Inflammatory macrophage treated with lipopolysaccharide for 4 hours (primary cell): ENCODE data around the gene PA2G4.
A peak's percentile ranks its signal among the peaks of the same experiment; 100 is the strongest.

Experiments
- DNase-seq: peaks from one replicate; pipeline ENCODE4 v3.0.0-alpha.2; 2020

Gene PA2G4

DNA sequence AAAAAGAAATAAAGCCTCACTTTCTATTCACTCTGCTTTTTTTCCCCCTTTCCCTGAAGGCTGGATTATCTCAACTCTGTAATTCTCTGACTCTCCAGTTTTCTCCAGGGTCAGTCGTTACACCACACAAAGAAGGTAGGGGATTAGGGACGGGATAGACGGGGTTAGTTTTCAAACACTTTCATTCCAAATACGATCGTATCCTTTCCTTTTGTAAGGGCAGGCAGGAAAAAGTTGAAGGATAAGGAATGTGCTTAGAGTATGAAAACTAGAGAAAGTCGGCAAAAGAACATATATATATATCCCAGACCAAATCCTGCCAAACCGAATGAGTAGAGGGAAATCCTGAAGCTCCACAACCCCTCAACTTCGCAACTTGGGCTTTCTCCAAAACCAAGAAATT, 23.1 kb downstream of the PA2G4 start:
- no peak for DNase-seq

DNA sequence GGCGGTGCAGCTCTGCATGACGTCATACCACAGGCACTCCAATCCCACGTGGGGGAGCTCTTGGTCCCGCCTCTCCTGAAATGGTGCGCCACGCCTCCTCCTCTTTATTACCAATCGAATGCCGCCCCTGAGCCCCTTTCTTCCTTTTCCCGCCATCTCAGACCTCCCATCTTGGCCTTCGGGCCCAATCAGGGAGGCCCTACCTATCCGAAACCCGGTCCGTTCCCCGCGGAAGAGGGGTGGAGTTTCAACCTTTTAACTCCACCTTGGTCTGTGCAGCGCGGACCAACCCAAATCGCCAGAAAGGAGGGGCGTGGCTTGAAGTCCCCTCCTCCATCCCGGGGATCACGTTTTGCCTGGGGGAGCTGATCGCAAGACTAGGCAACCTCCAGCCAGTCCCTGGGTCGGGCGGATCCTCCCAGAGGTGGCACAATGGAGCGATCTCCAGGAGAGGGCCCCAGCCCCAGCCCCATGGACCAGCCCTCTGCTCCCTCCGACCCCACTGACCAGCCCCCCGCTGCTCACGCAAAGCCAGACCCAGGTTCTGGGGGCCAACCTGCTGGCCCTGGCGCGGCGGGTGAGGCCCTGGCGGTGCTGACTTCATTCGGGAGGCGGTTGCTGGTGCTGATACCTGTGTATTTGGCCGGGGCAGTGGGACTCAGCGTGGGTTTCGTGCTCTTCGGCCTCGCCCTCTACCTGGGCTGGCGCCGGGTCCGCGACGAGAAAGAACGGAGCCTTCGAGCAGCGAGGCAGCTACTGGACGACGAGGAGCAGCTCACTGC, 23.7 kb downstream of the PA2G4 start, which contains the start of gene ESYT1:
Gene ESYT1, plus strand, starts transcription at position 380 of the 782 bp plus-strand sequence. Its CDS starts 53 bp downstream, at position 433.
- peak; percentile 100 for DNase-seq

DNA sequence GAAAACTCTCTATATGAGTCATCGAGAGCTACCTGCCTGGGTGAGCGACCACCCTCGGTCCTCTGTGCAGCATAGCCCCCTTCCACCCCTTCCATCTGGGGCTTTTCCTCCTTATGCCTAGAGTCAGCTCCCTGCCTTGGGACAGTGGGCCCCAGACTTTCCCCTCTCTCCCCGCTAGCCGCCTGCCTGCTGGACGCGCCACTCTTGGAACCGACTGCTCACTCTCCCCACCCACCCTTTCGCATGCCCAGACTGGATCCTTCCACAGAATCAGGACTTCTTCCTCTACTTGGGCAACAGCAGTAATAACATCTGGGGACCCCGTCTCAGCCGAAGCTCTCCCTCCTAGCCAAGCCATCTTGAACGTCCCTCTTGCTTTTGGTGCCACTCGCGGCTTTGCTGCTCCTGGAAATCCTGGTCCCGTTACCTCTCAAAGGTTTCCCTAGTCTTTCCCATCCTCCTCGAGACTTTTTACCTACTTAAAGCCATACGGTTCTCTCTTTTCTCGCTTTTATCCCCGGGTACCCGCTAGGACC, 24.4 kb downstream of the PA2G4 start:
- peak; percentile 17 for DNase-seq

DNA sequence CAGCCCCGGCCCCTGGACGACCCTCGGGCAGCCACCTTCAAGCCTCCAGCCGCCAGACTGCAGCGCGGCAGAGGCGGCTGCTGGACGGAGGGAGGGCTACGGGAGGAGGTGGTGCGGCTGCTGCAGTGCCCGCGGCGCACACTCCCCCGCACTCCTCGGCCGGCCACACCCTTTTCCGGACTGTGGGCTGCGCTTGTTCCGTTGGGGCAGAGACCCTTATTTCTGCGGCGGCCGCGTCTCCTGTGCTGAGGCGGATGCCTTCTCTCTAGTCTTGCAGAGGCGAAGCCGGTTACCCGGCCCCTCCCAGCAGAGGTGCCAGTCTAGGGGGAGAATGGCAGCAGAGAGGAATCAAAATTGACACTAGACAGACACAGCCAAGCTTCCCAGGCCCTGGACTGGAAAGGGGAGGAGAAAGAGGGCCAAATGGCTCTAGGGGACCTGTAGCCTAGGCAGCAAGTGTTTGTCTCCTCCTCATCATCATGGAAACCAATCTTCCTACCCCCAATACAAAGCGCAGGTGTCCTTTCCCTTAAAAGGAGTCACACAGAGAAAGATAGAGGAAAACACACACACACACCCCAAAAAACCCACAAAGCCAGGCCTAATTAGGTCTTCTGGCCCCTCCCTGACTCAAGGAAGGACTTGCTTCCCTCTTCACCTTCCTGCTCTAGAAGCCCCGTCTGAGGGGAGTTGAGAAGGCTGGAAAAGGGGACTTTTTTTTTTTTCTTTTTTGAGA, 25.0 kb downstream of the PA2G4 start:
- peak; percentile 51 for DNase-seq

DNA sequence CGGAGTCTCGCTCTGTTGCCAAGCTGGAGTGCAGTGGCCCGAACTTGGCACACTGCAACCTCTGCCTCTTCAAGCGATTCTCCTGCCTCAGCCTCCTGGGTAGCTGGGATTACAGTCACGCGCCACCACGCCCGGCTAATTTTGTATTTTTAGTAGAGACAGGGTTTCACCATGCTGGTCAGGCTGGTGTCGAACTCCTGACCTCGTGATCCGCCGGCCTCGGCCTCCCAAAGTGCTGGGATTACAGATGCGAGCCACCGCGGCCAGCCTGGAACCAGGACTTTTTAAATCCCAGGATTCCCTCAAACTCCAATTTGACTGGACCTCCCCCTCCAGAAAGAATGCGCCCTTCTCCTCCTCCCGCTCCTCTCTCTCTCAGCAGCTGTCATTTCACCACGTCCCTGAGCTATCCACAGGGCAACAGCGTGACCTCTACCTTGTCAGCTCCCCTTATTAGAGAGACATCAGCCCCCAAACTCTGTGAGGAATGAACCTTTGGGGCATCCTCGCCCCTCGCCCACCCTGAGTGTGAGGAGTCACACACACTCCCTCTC, 25.7 kb downstream of the PA2G4 start:
- no peak for DNase-seq

DNA sequence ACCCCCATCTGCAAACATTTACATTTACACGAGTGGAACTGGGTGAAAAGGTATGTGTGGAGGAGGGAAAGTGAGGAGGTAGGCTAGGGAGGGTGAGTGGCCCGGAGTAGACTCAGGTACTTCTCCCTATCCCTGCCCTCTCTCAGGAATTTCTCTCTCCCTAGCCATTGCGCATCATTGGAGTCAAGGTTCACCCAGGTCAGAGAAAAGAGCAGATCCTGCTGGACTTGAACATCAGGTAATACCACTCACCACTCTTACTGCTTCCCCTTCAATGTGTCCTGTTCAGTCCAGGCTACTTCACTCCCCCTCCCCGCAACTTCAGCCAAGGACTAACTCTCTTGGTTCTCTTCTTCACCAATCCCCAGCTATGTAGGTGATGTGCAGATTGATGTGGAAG, 26.5 kb downstream of the PA2G4 start:
- DNase-seq = no peak

DNA sequence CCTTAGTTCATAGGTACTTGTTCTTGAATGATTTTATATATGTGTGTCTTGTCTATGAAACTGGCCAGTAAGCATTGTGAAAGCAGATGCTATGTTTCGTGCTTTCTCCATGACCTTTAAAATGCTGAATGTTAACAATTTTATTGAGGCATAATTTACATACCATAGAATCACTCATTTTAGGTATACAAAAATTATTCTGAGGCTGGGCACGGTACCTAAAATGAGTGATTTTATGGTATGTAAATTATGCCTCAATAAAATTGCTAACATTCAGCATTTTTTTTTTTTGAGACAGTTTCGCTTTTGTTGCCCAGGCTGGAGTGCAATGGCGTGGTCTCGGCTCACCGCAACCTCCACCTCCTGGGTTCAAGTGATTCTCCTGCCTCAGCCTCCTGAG, 30.5 kb downstream of the PA2G4 start:
- no peak for DNase-seq

DNA sequence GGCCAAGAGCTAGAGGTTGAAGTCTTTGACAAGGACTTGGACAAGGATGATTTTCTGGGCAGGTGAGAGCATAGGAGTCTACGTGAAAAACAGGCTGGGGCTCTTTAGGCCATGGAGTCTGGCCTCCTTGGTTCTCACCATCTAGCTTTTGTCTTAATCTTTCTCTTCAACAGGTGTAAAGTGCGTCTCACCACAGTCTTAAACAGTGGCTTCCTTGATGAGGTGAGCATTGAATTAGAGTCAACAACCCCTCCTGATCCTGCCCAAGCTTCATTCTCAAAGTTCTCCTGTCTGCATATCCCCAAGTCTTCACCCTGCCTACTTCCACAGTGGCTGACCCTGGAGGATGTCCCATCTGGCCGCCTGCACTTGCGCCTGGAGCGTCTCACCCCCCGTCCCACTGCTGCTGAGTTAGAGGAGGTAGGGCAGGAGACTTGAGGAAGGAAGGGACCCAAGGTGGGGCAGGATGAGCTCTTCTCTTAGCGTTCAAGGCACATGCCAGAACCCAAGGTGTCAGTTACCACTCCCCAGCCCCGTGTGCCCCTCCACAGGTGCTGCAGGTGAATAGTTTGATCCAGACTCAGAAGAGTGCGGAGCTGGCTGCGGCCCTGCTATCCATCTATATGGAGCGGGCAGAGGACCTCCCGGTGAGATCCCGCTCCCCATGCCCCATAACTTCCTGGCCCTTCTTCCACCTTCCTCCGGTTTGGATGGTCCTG, 33.7 kb downstream of the PA2G4 start:
- no peak for DNase-seq

DNA sequence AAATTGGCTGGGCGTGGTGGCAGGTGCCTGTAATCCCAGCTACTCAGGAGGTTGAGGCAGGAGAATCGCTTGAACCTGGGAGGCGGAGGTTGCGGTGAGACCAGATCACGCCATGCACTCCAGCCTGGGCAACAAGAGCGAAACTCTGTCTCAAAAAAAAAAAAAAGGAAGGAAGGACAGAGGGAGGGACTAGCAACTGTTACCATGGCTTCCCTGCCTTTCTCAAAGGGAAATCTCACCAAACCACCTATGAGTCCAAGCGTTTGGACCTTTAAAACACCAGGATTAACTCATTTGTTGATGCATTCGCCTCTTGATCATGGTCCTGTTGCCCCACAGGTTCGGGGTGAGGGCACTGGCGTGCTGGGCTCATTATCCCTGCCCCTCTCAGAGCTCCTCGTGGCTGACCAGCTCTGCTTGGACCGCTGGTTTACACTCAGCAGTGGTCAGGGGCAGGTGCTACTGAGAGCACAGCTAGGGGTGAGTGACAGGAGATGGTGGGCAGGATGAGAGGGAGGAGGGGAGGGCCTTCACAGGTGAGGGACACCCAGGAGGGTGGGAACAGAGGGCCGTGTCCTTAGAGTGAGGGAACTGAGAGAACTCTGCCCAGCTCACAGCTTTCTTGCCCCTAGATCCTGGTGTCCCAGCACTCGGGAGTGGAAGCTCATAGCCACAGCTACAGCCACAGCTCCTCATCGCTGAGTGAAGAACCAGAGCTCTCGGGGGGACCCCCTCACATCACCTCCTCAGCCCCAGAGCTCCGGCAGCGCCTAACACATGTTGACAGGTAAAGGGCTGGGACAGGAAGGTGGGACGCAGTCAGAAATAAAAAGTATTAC, 37.8 kb downstream of the PA2G4 start:
- DNase-seq = peak; percentile 56

DNA sequence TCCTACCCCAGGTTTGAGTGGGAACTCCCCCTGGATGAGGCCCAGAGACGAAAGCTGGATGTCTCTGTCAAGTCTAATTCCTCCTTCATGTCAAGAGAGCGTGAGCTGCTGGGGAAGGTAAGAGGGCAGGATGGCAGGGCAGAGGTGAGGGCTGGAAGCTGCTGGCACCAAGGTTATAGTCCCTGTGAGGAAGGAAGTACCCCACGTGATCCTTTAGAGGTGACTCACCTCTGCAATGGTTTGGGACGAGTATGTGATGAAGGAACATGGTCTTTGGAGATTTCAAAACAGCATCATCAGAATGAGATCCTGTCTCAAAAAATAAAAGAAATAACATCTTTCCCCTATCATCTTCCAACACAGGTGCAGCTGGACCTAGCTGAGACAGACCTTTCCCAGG, 38.9 kb downstream of the PA2G4 start:
- no peak for DNase-seq

DNA sequence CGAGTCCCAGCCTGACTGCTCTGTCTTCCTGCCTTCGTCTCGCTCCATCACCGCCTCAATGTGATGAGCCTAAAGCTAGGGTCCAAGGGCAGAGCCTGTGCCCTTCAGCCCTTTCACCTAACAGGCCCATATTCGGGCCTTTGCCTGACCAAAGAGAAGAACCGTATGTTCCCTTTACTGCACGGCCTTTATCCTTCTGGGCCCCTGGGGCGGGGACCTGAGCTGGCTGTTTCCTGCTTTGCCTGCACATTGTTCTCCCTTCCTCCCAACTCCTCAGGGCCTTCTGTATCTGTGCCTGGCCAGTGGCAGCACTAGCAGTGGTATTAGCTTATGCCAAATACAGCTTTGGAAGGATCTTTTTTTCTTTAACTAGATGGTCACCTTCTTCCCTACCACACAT, 39.5 kb downstream of the PA2G4 start:
- no peak for DNase-seq

DNA sequence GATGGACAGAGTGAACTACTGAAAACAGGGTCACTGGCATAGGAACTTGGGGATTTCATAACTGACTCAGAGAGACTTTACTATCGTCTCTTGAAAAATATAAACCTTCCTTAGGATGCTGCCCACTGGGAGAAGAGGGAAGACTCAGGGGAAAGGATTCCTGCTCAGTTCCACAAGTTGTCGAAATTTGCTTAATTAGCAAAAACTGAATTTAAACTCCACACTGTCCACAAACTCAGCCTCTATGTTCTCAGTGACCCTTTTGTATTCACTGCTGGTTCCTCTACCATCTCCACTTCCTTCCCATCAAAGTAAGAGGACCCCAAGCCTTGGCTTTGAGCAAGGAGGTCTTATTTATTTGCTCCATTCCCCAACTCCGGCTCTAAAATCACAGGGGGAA, 40.9 kb downstream of the PA2G4 start:
- no peak for DNase-seq

DNA sequence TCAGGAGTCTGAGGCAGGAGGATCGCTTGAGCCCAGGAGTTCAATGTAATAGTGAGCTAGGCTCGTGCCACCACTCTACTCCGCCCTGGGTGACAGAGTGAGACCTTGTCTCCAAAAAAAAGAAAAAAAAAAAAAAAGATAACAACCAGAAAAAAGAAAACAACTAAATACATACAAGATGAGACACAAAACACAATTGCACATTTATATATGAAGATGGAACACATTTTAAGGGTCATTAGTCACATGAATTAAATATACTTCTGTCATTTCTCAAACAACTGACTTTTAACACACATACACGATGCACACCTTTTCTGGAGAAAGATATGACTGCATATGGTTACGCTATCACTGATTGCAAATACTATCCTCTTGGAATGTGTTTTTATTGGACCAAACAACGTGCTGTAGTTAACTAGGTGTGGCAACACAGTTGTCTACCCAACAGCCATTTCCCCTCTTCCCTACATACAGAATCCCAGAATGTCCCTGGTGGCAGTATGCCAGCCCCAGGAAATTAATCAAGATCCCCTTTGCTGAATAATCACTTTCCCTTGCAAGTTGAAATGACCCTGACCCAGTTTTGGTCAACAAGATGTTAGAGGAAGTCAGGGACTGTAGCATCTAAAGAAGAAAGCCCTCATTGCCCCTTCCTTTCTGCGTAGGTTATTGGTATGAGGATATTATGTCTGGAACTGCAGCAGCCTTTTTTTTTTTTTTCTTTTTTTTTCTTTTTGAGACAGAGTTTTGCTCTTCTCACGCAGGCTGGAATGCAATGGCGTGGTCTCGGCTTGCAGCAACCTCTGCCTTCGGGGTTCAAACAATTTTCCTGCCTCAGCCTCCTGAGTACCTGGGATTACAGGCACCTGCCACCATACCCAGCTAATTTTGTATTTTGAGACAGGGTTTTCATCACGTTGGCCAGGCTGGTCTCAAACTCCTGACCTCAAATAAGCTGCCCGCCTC, 42.4 kb downstream of the PA2G4 start:
- no peak for DNase-seq

DNA sequence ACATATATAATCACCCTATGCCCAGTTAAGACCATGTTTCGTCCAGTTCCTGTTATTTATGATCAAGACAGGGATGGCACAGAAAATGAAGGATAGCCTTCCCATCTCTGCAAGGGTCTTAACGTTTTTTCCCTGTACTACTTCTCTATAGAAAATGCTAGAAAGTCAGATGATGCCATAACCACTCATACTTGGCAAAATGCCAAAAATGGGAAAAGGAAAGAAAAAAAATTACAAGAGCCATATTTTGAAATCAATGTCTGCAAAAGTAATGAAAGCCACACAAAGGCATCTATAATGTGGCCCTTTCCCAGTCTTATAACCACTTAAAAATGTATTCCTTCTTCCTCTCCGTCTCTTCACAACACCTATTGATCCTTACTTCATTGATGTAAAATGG, 46.2 kb downstream of the PA2G4 start:
- DNase-seq = peak; percentile 80

DNA sequence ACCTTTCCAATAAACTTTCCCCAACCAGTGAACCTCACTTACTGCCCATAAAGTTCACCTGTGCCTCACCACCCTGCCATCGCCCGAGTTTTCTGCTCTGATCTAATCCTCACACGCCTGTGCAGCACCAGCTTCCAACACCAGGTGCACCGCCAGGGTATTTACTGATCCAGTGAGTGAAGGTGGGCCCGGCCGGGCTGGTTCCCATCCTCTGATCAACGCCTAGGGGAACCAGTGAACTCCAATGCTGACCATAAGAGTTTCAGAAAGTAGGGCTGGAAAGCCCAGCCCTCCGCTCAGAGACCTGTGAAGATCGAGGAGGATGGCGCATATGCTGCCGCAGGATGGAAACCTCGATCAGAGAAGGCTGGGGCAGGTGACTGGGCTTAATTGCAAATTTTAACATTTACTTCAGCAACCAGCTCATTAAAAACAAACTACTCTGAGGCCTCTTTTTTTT, 47.3 kb downstream of the PA2G4 start:
- DNase-seq = peak; percentile 21

DNA sequence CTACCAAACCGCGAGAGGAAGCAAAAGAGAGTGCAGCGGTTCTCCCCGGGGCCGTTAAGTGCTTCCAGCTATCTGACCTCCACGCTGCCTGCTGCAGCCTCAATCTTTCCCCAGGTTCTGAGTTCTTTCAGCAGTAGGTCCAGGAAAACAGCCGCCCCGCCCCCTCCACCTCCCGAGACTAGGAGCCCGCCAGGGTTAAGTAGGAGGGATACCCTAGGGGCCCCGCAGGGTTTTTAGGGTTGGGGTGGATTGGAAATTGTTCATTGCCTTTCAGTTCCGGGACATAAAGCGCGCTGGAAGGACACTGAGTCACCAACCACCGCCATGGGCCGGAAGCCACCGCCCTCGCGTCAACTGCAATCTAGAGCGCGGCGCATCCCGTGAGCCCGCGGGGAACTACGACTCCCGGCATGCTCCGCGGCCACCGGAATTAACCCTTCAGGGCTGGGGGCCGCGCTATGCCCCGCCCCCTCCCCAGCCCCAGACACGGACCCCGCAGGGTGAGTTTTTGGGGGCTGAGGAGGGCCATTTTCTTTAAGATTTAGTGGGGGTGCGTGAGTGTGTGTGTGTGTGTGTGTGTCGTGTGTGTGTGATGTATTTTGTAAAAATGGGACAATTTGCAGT, 47.9 kb downstream of the PA2G4 start, which contains the start of gene MYL6B:
Gene MYL6B, plus strand, starts transcription at position 456 of the 624 bp plus-strand sequence. CDS start 1,332 bp downstream, outside the sequence.
- DNase-seq = peak; percentile 94

DNA sequence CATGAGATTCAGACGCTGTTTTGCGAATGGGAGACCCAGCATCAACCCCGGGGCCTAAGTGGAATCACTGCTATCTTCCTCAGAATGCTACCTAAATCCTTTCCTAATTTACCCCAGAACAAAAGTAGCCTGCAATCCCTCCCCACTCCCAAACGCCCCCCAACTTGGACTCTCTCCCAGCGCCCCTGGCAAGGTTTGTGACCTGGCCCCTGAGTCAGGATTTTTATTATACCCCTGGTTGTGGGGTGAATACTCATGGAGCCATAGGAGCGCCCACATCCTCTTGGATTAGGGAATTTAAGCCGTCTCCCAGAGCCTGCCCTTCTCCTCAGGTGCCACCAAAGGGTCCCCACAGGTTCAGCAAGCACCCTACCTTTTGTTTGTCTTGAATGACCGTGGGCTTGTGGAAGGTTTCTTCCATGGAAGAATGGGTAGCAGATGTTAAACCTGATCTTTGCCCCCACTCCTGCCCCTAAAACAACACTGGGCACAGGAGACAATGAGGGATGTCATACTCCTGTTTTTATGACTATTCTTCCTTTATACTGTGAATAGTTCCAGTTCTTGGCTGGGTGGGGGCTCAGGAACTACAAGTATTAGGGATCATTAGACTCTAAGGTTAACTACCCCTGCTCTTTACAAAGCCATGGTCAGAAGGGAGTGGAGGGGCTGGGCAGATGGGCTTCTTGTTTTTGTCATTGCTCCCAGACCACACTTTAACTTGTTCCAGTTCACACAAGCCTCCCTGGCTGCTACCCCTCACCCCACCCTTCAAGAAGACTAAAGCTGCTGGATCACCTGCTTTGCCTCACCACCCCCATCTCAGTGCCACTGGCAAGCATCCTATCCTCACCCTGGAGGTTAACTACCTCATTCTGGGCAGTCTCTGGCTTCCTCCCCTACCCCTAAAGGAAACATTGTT, 48.7 kb downstream of the PA2G4 start:
- no peak for DNase-seq

DNA sequence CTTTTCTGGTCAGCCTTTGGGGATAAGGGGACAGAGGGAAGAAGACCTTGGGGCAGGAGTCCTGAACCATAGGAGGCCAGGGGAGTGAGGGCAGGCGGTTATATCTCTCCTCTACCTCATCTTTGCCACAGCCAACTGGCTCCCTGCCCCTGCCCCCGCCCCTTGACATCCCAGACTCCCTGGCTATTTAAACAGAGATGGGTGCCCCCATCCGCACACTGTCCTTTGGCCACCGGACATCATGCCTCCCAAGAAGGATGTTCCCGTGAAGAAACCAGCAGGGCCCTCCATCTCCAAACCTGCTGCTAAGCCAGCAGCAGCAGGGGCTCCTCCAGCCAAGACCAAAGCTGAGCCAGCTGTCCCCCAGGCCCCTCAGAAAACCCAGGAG, 49.3 kb downstream of the PA2G4 start:
- DNase-seq = no peak

DNA sequence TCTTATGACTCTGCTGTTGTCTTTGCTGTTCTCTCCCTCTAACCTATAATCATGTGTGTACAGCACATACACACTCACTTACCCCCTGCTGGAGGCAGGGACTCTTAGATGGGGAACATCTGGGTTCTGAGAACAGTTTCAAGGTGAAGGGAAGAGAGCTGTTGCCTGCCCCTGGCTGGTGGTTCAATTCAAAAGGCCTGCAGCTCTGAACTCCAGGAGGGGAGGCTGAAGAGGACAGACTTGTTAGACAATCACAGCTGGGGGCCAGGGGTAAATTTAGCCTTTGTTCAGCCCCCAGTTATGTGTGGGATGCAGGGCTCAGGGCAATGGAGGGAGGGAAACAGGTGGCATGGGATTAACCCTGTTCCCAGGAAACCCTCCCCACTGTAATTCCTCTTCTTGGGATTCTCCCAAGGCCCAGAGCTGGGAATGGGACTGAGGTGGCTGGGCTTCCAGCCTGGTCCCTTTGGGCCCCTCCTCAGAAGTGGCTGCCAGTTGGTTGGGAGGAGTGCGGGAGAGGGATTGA, 50.0 kb downstream of the PA2G4 start:
- no peak for DNase-seq
